ENCODE measurements around the gene SSNA1.

SSNA1 gene

DNA sequence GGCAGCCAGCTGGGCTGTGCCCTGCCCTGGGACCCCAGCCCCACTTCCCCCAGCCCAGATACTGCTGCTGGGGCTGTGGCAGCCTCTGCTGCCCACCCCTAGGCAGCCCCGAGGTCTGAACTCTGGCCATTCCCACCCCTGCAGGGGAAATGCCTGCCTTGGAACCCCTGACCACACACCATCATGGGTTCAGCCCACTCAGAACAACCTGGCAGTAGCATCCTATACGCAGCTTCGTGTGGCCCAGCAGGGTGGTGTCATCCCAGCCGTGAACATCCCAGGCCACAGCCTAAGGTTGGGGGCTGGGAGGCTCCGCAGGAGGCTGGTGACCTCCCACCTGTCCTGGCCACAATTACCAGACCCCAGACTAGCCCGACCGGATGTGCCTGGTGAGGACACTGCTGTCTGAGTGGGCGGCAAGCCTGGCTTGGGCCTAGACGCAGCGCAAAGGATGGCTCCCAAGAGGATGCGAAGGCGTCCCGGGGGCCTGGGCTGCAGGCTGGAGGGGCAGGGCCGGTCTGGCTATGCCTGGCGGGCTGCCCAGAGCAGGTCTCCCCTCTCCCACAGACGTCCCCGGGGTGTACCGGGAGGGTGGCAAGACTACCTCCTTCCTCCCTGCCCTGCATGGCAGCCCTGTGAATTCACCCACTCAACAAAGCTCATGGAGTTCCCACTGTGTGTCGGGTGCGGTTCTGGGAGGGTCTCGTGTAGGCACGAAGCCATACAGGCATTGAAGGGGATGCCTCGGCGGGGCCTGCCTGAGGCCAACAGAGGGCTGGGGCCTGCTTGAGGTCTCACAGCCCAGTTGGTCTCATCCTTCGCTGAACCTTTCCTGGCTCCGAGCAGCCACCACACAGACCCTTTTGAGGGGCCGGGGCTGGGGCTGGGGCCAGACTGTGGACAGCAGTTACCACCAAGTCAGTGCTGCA is 40.8 kb downstream of the SSNA1 start:
- TF ChIP-seq, protein P1, sequence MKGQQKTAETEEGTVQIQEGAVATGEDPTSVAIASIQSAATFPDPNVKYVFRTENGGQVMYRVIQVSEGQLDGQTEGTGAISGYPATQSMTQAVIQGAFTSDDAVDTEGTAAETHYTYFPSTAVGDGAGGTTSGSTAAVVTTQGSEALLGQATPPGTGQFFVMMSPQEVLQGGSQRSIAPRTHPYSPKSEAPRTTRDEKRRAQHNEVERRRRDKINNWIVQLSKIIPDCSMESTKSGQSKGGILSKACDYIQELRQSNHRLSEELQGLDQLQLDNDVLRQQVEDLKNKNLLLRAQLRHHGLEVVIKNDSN (IDR thresholded peaks at IDR 0.05) = no peak
- TF ChIP-seq EP300 (IDR thresholded peaks at IDR 0.05; ENCODE audit: borderline replicate concordance) (no peak), TCF12 (IDR thresholded peaks at IDR 0.05; ENCODE audit: low read depth) (no peak), MAX (IDR thresholded peaks at IDR 0.05) (peak; percentile 4; the same call in 1 of the 2 replicates), YY1 (IDR thresholded peaks at IDR 0.05; ENCODE audit: low read depth) (no peak), TAF1 (IDR thresholded peaks at IDR 0.05; ENCODE audit: low read depth) (no peak)
- TF ChIP-seq, protein P2, sequence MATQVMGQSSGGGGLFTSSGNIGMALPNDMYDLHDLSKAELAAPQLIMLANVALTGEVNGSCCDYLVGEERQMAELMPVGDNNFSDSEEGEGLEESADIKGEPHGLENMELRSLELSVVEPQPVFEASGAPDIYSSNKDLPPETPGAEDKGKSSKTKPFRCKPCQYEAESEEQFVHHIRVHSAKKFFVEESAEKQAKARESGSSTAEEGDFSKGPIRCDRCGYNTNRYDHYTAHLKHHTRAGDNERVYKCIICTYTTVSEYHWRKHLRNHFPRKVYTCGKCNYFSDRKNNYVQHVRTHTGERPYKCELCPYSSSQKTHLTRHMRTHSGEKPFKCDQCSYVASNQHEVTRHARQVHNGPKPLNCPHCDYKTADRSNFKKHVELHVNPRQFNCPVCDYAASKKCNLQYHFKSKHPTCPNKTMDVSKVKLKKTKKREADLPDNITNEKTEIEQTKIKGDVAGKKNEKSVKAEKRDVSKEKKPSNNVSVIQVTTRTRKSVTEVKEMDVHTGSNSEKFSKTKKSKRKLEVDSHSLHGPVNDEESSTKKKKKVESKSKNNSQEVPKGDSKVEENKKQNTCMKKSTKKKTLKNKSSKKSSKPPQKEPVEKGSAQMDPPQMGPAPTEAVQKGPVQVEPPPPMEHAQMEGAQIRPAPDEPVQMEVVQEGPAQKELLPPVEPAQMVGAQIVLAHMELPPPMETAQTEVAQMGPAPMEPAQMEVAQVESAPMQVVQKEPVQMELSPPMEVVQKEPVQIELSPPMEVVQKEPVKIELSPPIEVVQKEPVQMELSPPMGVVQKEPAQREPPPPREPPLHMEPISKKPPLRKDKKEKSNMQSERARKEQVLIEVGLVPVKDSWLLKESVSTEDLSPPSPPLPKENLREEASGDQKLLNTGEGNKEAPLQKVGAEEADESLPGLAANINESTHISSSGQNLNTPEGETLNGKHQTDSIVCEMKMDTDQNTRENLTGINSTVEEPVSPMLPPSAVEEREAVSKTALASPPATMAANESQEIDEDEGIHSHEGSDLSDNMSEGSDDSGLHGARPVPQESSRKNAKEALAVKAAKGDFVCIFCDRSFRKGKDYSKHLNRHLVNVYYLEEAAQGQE (IDR thresholded peaks at IDR 0.05; ENCODE audit: low read depth) = no peak

- TF ChIP-seq CREB1 (IDR thresholded peaks at IDR 0.05; ENCODE audit: low read depth) (no peak), EGR1 (IDR thresholded peaks at IDR 0.05) (no peak), NFIC (IDR thresholded peaks at IDR 0.05) (no peak), YY1 (IDR thresholded peaks at IDR 0.05; ENCODE audit: low read depth) (no peak), FOXM1 (IDR thresholded peaks at IDR 0.05; ENCODE audit: borderline replicate concordance, low read depth) (no peak)
- TF ChIP-seq, protein P2 (IDR thresholded peaks at IDR 0.05; ENCODE audit: low read depth) = no peak
- TF ChIP-seq, protein P1 (IDR thresholded peaks at IDR 0.05) = no peak
Observed at GRCh38 chr9:137229903-137230704, 41.6 kb downstream of the SSNA1 start.

DNA sequence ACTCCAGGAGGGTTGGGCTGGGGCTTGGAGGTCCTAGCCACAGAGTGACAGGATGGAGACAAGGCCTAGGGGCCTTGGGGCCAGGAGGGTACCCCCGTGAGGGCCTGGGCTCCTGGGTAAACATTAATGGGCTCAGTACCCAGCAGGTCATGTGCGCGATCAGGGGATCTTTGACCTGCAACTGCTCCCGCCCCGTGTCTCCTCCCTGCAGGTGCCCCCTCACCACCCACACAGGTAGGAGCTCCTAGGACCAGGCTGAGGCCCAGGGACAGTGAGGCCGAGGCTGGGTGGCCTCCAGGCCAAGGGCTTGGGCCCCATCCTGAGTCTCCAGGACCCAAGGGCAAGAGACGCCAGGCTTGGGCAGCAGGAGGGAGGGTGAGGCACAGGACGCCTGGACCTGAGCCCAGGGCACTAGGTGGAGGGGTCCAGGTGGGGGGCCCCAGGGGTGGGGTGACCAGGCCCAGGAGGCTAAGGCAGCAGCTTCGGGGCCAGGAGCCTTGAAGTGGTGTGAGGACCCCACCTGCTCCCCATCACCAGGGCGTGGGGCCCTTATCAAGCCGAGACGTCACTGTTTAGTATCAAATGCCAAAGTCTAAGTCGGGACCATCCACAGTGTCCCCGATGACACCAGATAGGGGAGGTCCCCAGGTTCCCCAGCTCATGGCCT is 42.4 kb downstream of the SSNA1 start, which contains the start of gene SLC34A3:
Gene SLC34A3, plus strand, starts transcription at position 197 of the 667 bp plus-strand sequence. CDS start 802 bp downstream, outside the sequence.
- TF ChIP-seq ZBTB7A (IDR thresholded peaks at IDR 0.05; ENCODE audit: low read depth) = 0 out of 2 replicates have a peak, but pooled peaks have one; percentile 14
- TF ChIP-seq TCF12 (IDR thresholded peaks at IDR 0.05; ENCODE audit: low read depth) = no peak

- TF ChIP-seq FOXM1 (IDR thresholded peaks at IDR 0.05; ENCODE audit: borderline replicate concordance, low read depth) = no peak
- no peak for TF ChIP-seq MAX (IDR thresholded peaks at IDR 0.05)
- TF ChIP-seq TEAD4 (IDR thresholded peaks at IDR 0.05) = no peak
- TF ChIP-seq TAF1 (IDR thresholded peaks at IDR 0.05; ENCODE audit: low read depth) = no peak
- no peak for TF ChIP-seq TCF12 (IDR thresholded peaks at IDR 0.05; ENCODE audit: low read depth)
- no peak for TF ChIP-seq ZBTB7A (IDR thresholded peaks at IDR 0.05; ENCODE audit: low read depth)
- TF ChIP-seq, protein P2 (IDR thresholded peaks at IDR 0.05; ENCODE audit: low read depth) = no peak
- no peak for TF ChIP-seq CEBPB (IDR thresholded peaks at IDR 0.05)
- no peak for TF ChIP-seq NFIC (IDR thresholded peaks at IDR 0.05)
- TF ChIP-seq RAD21 (IDR thresholded peaks at IDR 0.05; ENCODE audit: low read depth) = no peak
- no peak for TF ChIP-seq EP300 (IDR thresholded peaks at IDR 0.05; ENCODE audit: borderline replicate concordance)
- TF ChIP-seq, protein P1 (IDR thresholded peaks at IDR 0.05) = no peak
- TF ChIP-seq EGR1 (IDR thresholded peaks at IDR 0.05) = no peak
- no peak for TF ChIP-seq YY1 (IDR thresholded peaks at IDR 0.05; ENCODE audit: low read depth)
- no peak for TF ChIP-seq CREB1 (IDR thresholded peaks at IDR 0.05; ENCODE audit: low read depth)
Observed at GRCh38 chr9:137231372-137232039, 43.0 kb downstream of the SSNA1 start.

All from Ishikawa (cell line).